Fibroblast of mammary gland (primary cell): ENCODE data around the gene ASPA.

Experiments
- DNase-seq: peaks from one replicate; pipeline ENCODE4 v3.0.0-alpha.2; 2010; ENCODE audit warnings: low read depth
- H3K4me3 ChIP-seq: 2 replicates; pipeline ENCODE4 v1.5.1; 2011; ENCODE audit warnings: low read depth, mild to moderate bottlenecking, low read length, moderate library complexity; ENCODE audit not compliant: control insufficient read depth
- TF ChIP-seq, protein P1 (sequence below): conservative IDR thresholded peaks from 2 replicates; pipeline ENCODE4 v1.5.1; 2011; ENCODE audit warnings: low read depth, low read length, inconsistent platforms; ENCODE audit not compliant: control insufficient read depth, insufficient read depth

The ASPA gene

DNA sequence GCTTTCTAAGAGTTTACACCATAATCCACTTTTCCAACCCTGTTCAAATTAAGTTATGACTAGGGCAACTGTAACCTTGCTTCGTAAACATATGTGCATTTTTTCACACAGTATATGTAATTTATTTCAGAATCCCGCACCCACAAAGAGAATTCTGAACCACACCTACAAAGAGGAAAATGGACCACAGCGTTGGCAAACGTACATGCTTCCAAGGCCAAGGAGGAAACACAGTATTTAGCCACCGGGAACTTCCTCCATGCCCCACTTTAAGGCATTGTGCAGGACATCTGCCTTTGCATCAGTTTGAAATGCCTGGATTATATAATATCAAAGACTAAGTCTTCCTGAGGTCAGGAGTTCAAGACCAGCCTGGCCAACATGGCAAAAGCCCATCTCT is 6.3 kb upstream of the ASPA start:
- TF ChIP-seq, protein P1, sequence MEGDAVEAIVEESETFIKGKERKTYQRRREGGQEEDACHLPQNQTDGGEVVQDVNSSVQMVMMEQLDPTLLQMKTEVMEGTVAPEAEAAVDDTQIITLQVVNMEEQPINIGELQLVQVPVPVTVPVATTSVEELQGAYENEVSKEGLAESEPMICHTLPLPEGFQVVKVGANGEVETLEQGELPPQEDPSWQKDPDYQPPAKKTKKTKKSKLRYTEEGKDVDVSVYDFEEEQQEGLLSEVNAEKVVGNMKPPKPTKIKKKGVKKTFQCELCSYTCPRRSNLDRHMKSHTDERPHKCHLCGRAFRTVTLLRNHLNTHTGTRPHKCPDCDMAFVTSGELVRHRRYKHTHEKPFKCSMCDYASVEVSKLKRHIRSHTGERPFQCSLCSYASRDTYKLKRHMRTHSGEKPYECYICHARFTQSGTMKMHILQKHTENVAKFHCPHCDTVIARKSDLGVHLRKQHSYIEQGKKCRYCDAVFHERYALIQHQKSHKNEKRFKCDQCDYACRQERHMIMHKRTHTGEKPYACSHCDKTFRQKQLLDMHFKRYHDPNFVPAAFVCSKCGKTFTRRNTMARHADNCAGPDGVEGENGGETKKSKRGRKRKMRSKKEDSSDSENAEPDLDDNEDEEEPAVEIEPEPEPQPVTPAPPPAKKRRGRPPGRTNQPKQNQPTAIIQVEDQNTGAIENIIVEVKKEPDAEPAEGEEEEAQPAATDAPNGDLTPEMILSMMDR, result no peak
- no peak overlapping the region for H3K4me3 ChIP-seq
- no peak for DNase-seq

DNA sequence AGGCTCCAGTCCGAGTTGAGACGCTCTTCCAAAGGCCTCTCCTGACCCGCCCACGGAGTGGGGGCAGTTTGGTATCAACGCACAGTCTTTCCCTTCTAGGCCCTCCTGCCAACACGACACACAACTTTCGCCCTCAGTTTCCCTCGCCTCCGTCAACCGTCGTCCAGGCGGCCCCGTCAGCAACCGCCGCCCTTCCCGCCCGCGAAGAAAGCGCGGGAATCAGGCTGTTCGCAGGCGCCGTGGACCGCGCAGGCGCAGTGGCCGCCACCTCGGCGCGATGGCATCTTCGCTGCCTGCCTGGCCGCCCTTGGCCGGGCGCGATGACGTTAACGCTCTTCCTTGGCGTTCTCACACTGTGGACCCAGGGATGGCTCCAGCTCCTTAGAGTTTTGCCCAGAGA is 4.2 kb upstream of the ASPA start, which contains the start of gene SPATA22:
SPATA22 (minus strand) TSS at position 221 of the 400 bp plus-strand sequence. CDS start 2,494 bp downstream, outside the sequence.
- DNase-seq, result no peak
- H3K4me3 ChIP-seq, result no peak within 1 kb of the TSS
- TF ChIP-seq, protein P1, result no peak

DNA sequence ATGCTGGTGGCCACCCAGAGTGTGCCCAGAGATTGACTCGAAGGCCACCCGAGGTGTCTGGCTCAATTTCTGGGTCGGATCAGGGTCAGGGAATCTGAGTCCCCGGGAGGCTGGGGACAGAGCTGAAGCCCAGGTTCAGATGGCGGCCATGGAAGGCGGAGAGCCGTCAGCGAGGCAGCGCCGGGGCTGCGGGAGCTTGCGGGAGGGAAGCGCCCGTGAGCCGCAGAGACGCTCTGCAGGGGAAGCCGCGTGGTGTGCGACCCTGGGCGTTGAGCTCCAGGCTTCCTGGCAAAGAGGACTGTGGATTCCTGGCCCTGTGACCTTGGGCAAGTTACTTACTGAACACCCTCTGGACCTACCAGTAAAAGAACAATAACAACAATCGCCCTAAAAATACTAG is 3.7 kb upstream of the ASPA start:
- TF ChIP-seq, protein P1, result no peak
- H3K4me3 ChIP-seq, result no peak overlapping the region
- DNase-seq, result no peak

DNA sequence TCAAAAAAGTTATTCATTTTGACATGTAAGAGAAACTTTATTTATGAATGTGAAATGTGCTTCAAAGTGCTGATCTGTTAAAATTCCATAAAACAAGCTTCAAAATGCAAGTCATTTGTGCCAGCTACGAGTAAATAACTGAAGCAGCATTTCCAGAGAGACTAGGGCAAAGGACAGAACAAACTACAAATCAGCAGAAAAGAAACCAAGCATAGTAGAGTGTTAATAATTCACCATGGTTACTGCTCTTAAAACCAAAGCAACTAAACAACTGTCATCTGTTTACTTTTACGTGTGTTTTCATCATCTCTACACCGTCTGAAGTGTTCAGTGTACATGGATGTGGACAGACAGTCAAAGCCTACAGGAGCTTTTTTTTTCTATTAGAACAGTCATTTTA is 1.6 kb upstream of the ASPA start:
- H3K4me3 ChIP-seq, result no peak overlapping the region
- TF ChIP-seq, protein P1, result no peak
- DNase-seq, result peak; percentile 54

DNA sequence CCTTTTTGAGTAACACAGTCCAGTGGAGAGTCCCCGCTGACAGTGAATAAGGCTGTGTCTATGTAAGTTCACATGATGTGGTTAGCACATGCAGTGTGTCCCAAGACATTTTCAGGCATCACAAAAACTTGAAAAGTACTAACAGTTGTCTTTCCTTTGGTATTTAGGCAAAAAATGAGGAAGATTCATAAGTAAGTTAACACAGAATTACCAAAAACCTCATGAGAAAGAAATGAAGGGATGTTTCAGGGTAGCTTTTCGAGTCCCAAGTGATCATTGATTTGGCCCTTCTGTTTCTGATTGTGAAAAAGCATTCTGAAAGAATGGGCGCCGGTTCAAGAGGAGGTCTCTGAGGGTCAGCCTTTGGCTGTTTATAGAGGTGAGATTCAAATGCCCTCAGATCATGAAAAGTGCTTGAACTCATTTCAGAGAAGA is 529 bp upstream of the ASPA start:
- H3K4me3 ChIP-seq, result no peak overlapping the region
- peak; percentile 4 for DNase-seq
- TF ChIP-seq, protein P1, result no peak

DNA sequence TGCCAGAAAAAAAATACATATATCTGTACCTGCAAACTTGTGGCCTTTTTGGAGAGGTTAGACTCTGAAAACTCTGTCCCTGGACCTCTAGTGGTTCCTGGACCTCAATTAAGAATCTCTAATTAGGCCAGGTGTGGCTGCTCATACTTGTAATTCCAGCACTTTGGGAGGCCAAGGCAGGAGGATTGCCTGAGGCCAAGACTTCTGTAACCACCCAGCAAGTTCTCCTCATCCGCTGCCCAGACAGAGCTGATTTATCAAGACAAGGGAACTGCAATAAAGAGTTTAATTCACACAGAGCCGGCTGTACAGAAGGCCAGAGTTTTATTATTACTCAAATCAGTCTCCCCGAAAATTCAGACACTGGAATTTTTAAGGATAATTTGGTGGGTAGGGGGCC is 4.2 kb downstream of the ASPA start:
- TF ChIP-seq, protein P1, result no peak
- H3K4me3 ChIP-seq, result no peak overlapping the region
- no peak for DNase-seq

DNA sequence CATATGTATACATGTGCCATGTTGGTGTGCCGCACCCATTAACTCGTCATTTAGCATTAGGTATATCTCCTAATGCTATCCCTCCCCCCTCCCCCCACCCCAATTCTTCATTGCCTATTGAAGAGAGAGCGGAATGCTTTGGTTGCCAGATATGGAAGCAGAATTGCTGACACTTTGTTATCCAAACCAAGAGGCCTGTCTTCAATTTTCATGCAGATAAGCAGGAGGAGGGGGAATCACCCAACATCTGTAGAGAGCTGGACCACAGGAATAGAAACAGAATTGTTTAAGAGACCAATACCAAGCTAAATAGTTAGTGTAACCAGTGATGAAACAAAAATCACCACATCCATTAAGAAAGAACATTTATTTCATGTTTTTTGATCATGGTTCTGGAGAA is 7.1 kb downstream of the ASPA start:
- no peak overlapping the region for H3K4me3 ChIP-seq
- TF ChIP-seq, protein P1, result no peak
- no peak for DNase-seq
